Measurements from ENCODE around the gene LAMTOR2. TPM values are rescaled to one million over a fixed set of nuclear protein-coding genes. Genes with fewer than 3 reads are reported as not detected.
A peak's percentile ranks its signal among the peaks of the same experiment; 100 is the strongest.

LAMTOR2 gene
- total RNA-seq, 1 donor from 2014 or later: 60.1 TPM

DNA sequence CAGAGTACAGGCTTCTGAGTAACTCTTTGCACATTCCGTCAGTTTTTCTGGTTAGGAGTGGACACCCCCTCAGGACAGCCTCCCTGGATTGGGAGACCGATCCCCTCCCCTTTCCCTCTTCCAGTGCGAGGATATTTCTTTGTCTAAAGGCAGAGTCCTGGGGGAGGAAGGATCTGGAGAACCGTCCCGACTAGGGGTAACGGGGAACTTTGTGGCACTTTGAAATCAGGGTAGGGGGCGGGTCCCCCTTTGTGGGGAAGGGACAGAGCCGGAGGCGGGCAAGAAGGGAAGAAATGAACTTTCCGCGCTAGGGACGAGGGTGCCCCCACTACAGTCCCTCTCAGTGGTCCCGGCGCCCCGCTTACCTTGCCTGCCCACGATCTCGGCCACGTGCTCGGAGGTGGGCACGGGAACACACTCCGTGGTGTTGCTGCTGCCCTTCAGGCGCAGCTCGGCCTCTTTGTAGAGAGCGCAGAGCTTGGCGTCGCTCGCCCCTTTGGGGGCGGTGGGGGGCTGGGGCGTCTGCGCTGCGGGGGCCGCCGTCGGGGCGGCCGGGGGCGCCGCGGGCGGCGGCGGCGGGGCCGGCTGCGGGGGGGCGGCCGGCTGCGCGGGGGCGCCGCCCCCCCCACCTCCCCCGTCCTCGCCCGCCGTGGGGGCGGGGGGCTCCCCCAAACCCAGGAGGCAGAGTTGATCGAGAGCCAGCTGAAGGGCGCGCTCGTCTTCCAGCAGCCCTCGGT lies 26.8 kb downstream of the LAMTOR2 start:
- Histone ChIP-seq H3K27ac (ENCODE audit: low read depth, low read length) (peak overlapping the region; percentile 57), H3K9me3 (ENCODE audit: insufficient read depth, low read depth, low read length) (no peaks in the 10 kb centered on the region), H3K9ac (ENCODE audit: low read length) (peak overlapping the region; percentile 94), H3K4me2 (ENCODE audit: low read length) (peak overlapping the region; percentile 94), H2AFZ (ENCODE audit: low read depth, low read length) (peak overlapping the region; percentile 45), H3K36me3 (ENCODE audit: insufficient read depth, low read length) (peaks cover 2% of the 10 kb centered on the region), H3K4me3 (ENCODE audit: insufficient read depth, low read depth, low read length) (peak overlapping the region; percentile 91), H3K27me3 (ENCODE audit: insufficient read depth, low read length) (no peaks in the 10 kb centered on the region), H3K79me2 (ENCODE audit: insufficient read depth, low read length) (peaks cover 86% of the 10 kb centered on the region), H4K20me1 (ENCODE audit: insufficient read depth, low read length) (peaks cover 75% of the 10 kb centered on the region), H3K4me1 (ENCODE audit: insufficient read depth, low read length) (peaks cover 40% of the 10 kb centered on the region)
- FAIRE-seq (no peak), DNase-seq (ENCODE audit: low read depth) (no peak)
- peak overlapping the region; percentile 77 for H3K27ac Mint-ChIP-seq (ENCODE audit: unreplicated experiment)
- H3K4me1 Mint-ChIP-seq (ENCODE audit: low read depth, unreplicated experiment): peaks cover 39% of the 10 kb centered on the region
- no peaks in the 10 kb centered on the region for H3K27me3 Mint-ChIP-seq (ENCODE audit: low read depth, unreplicated experiment)
- TF ChIP-seq CTCF (IDR thresholded peaks at IDR 0.05; ENCODE audit: insufficient read depth, low read depth, low read length) (no peak), EZH2 (IDR thresholded peaks at IDR 0.05; ENCODE audit: insufficient read depth, low read length) (no peak)
- peaks cover 16% of the 10 kb centered on the region for H3K36me3 Mint-ChIP-seq (ENCODE audit: low read depth, unreplicated experiment)
- no peaks in the 10 kb centered on the region for H3K9me3 Mint-ChIP-seq (ENCODE audit: unreplicated experiment)
- H3K4me3 Mint-ChIP-seq (ENCODE audit: unreplicated experiment): peak overlapping the region; percentile 97

GRCh38 chr1:156081917-156082308 lies 27.3 kb downstream of the LAMTOR2 start:
- FAIRE-seq (no peak), DNase-seq (ENCODE audit: low read depth) (no peak)
- H4K20me1 ChIP-seq (ENCODE audit: insufficient read depth, low read length): peaks cover 71% of the 10 kb centered on the region
- H3K4me1 Mint-ChIP-seq (ENCODE audit: low read depth, unreplicated experiment): peaks cover 43% of the 10 kb centered on the region
- TF ChIP-seq CTCF (IDR thresholded peaks at IDR 0.05; ENCODE audit: insufficient read depth, low read depth, low read length) (no peak), EZH2 (IDR thresholded peaks at IDR 0.05; ENCODE audit: insufficient read depth, low read length) (no peak)
- H3K36me3 Mint-ChIP-seq (ENCODE audit: low read depth, unreplicated experiment): peaks cover 16% of the 10 kb centered on the region
- H3K27ac Mint-ChIP-seq (ENCODE audit: unreplicated experiment): no peak overlapping the region
- H3K4me3 ChIP-seq (ENCODE audit: insufficient read depth, low read depth, low read length): peak overlapping the region; percentile 71
- peaks cover 80% of the 10 kb centered on the region for H3K79me2 ChIP-seq (ENCODE audit: insufficient read depth, low read length)
- no peaks in the 10 kb centered on the region for H3K9me3 ChIP-seq (ENCODE audit: insufficient read depth, low read depth, low read length)
- H3K36me3 ChIP-seq (ENCODE audit: insufficient read depth, low read length): peaks cover 2% of the 10 kb centered on the region
- peak overlapping the region; percentile 94 for H3K9ac ChIP-seq (ENCODE audit: low read length)
- no peaks in the 10 kb centered on the region for H3K27me3 ChIP-seq (ENCODE audit: insufficient read depth, low read length)
- H2AFZ ChIP-seq (ENCODE audit: low read depth, low read length): no peak overlapping the region
- no peaks in the 10 kb centered on the region for H3K27me3 Mint-ChIP-seq (ENCODE audit: low read depth, unreplicated experiment)
- peak overlapping the region; percentile 94 for H3K4me2 ChIP-seq (ENCODE audit: low read length)
- peaks cover 38% of the 10 kb centered on the region for H3K4me1 ChIP-seq (ENCODE audit: insufficient read depth, low read length)
- peak overlapping the region; percentile 86 for H3K4me3 Mint-ChIP-seq (ENCODE audit: unreplicated experiment)
- H3K9me3 Mint-ChIP-seq (ENCODE audit: unreplicated experiment): no peaks in the 10 kb centered on the region
- H3K27ac ChIP-seq (ENCODE audit: low read depth, low read length): peak overlapping the region; percentile 61
